ENCODE measurements around the gene LSM7.

Gene LSM7

GRCh38 chr19:2326699-2327360 is 1.6 kb downstream of the LSM7 start:
- TF ChIP-seq CTCF (conservative IDR thresholded peaks at IDR 0.05; ENCODE audit: low read depth, low read length) = no peak
- no peak overlapping the region for H3K4me3 ChIP-seq (ENCODE audit: low read length)
- no peak for DNase-seq (ENCODE audit: low read depth)

GRCh38 chr19:2325281-2326046 is 2.9 kb downstream of the LSM7 start:
- no peak for TF ChIP-seq CTCF (conservative IDR thresholded peaks at IDR 0.05; ENCODE audit: low read depth, low read length)
- H3K4me3 ChIP-seq (ENCODE audit: low read length) = no peak overlapping the region
- no peak for DNase-seq (ENCODE audit: low read depth)

GRCh38 chr19:2324220-2324948 is 4.0 kb downstream of the LSM7 start:
- TF ChIP-seq CTCF (conservative IDR thresholded peaks at IDR 0.05; ENCODE audit: low read depth, low read length) = no peak
- no peak for DNase-seq (ENCODE audit: low read depth)
- no peak overlapping the region for H3K4me3 ChIP-seq (ENCODE audit: low read length)

GRCh38 chr19:2323707-2324106 is 4.7 kb downstream of the LSM7 start:
- TF ChIP-seq CTCF (conservative IDR thresholded peaks at IDR 0.05; ENCODE audit: low read depth, low read length) = no peak
- DNase-seq (ENCODE audit: low read depth) = no peak
- H3K4me3 ChIP-seq (ENCODE audit: low read length) = no peak overlapping the region

GRCh38 chr19:2321565-2322283 is 6.7 kb downstream of the LSM7 start:
- no peak for DNase-seq (ENCODE audit: low read depth)
- TF ChIP-seq CTCF (conservative IDR thresholded peaks at IDR 0.05; ENCODE audit: low read depth, low read length) = no peak
- H3K4me3 ChIP-seq (ENCODE audit: low read length) = no peak overlapping the region

- no peak for TF ChIP-seq CTCF (conservative IDR thresholded peaks at IDR 0.05; ENCODE audit: low read depth, low read length)
- DNase-seq (ENCODE audit: low read depth) = no peak
- H3K4me3 ChIP-seq (ENCODE audit: low read length) = no peak overlapping the region
Measured at GRCh38 chr19:2320939-2321338, 7.4 kb downstream of the LSM7 start.
